Neural cell (in vitro differentiated cells): ENCODE measurements around the gene EXOC4. TPM values are rescaled to one million over a fixed set of nuclear protein-coding genes. Genes with fewer than 3 reads are reported as not detected.

Experiments used
- H2AFZ ChIP-seq: fragments of 200-600, 300-800 bp; sonication (generic), shearing (Covaris generic); 2 replicates; pipeline ENCODE4 v1.6.0; 2014; ENCODE audit warnings: low read depth, mild to moderate bottlenecking, antibody characterized with exemption, low read length, moderate library complexity
- H3F3A ChIP-seq: fragments of 200-600 bp; shearing (Covaris generic); 2 replicates; pipeline ENCODE4 v1.6.1; 2016; ENCODE audit warnings: mild to moderate bottlenecking, moderate library complexity, mixed read lengths, antibody characterized with exemption, low read length; ENCODE audit not compliant: insufficient read depth, poor library complexity, severe bottlenecking
- H3K27ac ChIP-seq: fragments of 200-600, 300-800 bp; sonication (generic), shearing (Covaris generic); 2 replicates; pipeline ENCODE4 v1.5.1; 2014; ENCODE audit warnings: mild to moderate bottlenecking, low read length, moderate library complexity
- H3K27me3 ChIP-seq: fragments of 300-800, 200-600 bp; sonication (generic), shearing (Covaris generic); 2 replicates; pipeline ENCODE4 v1.6.0; 2014; ENCODE audit warnings: mild to moderate bottlenecking, low read depth, low read length, moderate library complexity; ENCODE audit not compliant: insufficient read depth
- H3K36me3 ChIP-seq: fragments of 300-800, 200-600 bp; sonication (generic), shearing (Covaris generic); 2 replicates; pipeline ENCODE4 v1.5.1; 2014; ENCODE audit warnings: mild to moderate bottlenecking, antibody characterized with exemption, low read length, moderate library complexity; ENCODE audit not compliant: insufficient read depth
- H3K4me2 ChIP-seq: fragments of 300-800, 200-600 bp; sonication (generic), shearing (Covaris generic); 2 replicates; pipeline ENCODE4 v1.6.0; 2014; ENCODE audit warnings: mild to moderate bottlenecking, low read length
- H3K4me3 ChIP-seq: fragments of 300-800, 200-600 bp; sonication (generic), shearing (Covaris generic); 2 replicates; pipeline ENCODE4 v1.5.1; 2014; ENCODE audit warnings: mild to moderate bottlenecking, low read length, moderate library complexity
- H3K79me2 ChIP-seq: fragments of 200-600 bp; shearing (Covaris generic); replicated peaks from 2 replicates; pipeline ENCODE4 v1.6.0; 2014; ENCODE audit warnings: mild to moderate bottlenecking, low read length, moderate library complexity; ENCODE audit not compliant: insufficient read depth
- H3K9ac ChIP-seq: fragments of 300-800, 200-600 bp; sonication (generic), shearing (Covaris generic); 2 replicates; pipeline ENCODE4 v1.6.1; 2016; ENCODE audit warnings: mild to moderate bottlenecking, low read length, mixed read lengths
- H3K9me2 ChIP-seq: fragments of 200-600 bp; shearing (Covaris generic); 2 replicates; pipeline ENCODE4 v1.6.1; 2016; ENCODE audit warnings: mild to moderate bottlenecking, low read length, mixed read lengths; ENCODE audit not compliant: insufficient read depth
- H3K9me3 ChIP-seq: fragments of 200-600, 300-800 bp; sonication (generic), shearing (Covaris generic); 2 replicates; pipeline ENCODE4 v1.6.1; 2016; ENCODE audit warnings: mild to moderate bottlenecking, mixed run types, low read length, moderate library complexity, mixed read lengths
- H4K20me1 ChIP-seq: fragments of 200-600 bp; shearing (Covaris generic); 2 replicates; pipeline ENCODE4 v1.6.1; 2016; ENCODE audit warnings: mild to moderate bottlenecking, mixed run types; ENCODE audit not compliant: insufficient read depth
- EP300 ChIP-seq: fragments of 450-650 bp; conservative IDR thresholded peaks from 2 replicates; pipeline ENCODE4 v1.6.1; 2014; ENCODE audit warnings: antibody characterized with exemption, mild to moderate bottlenecking, moderate library complexity; ENCODE audit not compliant: poor library complexity, severe bottlenecking
- EZH2 ChIP-seq: fragments of 200-600, 300-800 bp; shearing (Covaris generic), sonication (generic); IDR thresholded peaks from 2 replicates; pipeline ENCODE4 v1.6.1; 2014; ENCODE audit warnings: antibody characterized with exemption, low read length, borderline replicate concordance, mild to moderate bottlenecking; ENCODE audit not compliant: insufficient read depth, poor library complexity, severe bottlenecking
- MXI1 ChIP-seq: fragments of 450-650 bp; conservative IDR thresholded peaks from 2 replicates; pipeline ENCODE4 v1.6.1; 2014; ENCODE audit warnings: antibody characterized with exemption, mild to moderate bottlenecking; ENCODE audit not compliant: poor library complexity, severe bottlenecking
- POLR2AphosphoS5 ChIP-seq: IDR thresholded peaks from 2 replicates; pipeline ENCODE4 v1.6.1; 2012
- RAD21 ChIP-seq: fragments of 450-650 bp; conservative IDR thresholded peaks from 2 replicates; pipeline ENCODE4 v1.6.1; 2014; ENCODE audit warnings: antibody characterized with exemption, mild to moderate bottlenecking, moderate library complexity
- SMC3 ChIP-seq: fragments of 450-650 bp; conservative IDR thresholded peaks from 2 replicates; pipeline ENCODE4 v1.6.1; 2014; ENCODE audit warnings: antibody characterized with exemption, mild to moderate bottlenecking, moderate library complexity; ENCODE audit not compliant: poor library complexity
- TAF1 ChIP-seq: IDR thresholded peaks from 2 replicates; pipeline ENCODE4 v1.6.1; 2012; ENCODE audit warnings: low read depth
- polyA plus RNA-seq: library from polyadenylated mRNA; depleted of rRNA; stranded (reverse); fragments of >200 nt; gene quantifications from 2 replicates; pipeline ENCODE4 v1.2.3, GENCODE V29; 2014
- TF ChIP-seq, protein P1 (sequence below): IDR thresholded peaks from 2 replicates; pipeline ENCODE4 v1.6.1; 2012; ENCODE audit warnings: borderline replicate concordance
- TF ChIP-seq, protein P2 (sequence below): fragments of 450-650 bp; IDR thresholded peaks from 2 replicates; pipeline ENCODE4 v1.5.1; 2014; ENCODE audit warnings: antibody characterized with exemption, mild to moderate bottlenecking, moderate library complexity; ENCODE audit not compliant: poor library complexity, severe bottlenecking

Gene EXOC4
- polyA plus RNA-seq, 1 donor from 2014 or later, result 36.5 TPM

DNA sequence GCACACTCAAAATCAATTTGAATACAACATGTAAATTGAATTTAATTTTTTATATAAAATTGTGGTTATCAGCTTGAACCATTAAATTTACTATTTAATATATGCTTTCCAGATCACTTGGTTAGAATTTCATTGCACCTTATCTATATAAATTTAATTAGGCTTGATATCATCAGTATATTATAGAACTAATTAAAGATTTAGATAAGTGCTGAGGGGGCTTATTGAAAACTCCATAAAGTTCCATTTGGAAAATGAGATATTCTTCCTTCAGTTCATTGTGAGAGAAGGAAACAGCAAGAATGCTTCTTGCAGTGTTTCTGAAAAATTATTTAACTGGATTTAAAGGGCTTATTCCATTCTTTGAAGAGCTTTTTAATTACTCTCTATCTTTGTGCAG is 788.6 kb downstream of the EXOC4 start:
- H3K79me2 ChIP-seq, result no peaks in the 10 kb centered on the region
- H3K27me3 ChIP-seq, result no peaks in the 10 kb centered on the region
- H3K4me2 ChIP-seq, result no peak overlapping the region
- H4K20me1 ChIP-seq, result no peaks in the 10 kb centered on the region
- H3K9me2 ChIP-seq, result no peaks in the 10 kb centered on the region
- H3K9me3 ChIP-seq, result no peaks in the 10 kb centered on the region
- no peak overlapping the region for H3K4me3 ChIP-seq
- H3F3A ChIP-seq, result no peaks in the 10 kb centered on the region
- H2AFZ ChIP-seq, result no peak overlapping the region
- no peak overlapping the region for H3K9ac ChIP-seq
- no peak overlapping the region for H3K27ac ChIP-seq
- TF ChIP-seq EZH2, result no peak
- TF ChIP-seq MXI1, result no peak
- TF ChIP-seq, protein P1, sequence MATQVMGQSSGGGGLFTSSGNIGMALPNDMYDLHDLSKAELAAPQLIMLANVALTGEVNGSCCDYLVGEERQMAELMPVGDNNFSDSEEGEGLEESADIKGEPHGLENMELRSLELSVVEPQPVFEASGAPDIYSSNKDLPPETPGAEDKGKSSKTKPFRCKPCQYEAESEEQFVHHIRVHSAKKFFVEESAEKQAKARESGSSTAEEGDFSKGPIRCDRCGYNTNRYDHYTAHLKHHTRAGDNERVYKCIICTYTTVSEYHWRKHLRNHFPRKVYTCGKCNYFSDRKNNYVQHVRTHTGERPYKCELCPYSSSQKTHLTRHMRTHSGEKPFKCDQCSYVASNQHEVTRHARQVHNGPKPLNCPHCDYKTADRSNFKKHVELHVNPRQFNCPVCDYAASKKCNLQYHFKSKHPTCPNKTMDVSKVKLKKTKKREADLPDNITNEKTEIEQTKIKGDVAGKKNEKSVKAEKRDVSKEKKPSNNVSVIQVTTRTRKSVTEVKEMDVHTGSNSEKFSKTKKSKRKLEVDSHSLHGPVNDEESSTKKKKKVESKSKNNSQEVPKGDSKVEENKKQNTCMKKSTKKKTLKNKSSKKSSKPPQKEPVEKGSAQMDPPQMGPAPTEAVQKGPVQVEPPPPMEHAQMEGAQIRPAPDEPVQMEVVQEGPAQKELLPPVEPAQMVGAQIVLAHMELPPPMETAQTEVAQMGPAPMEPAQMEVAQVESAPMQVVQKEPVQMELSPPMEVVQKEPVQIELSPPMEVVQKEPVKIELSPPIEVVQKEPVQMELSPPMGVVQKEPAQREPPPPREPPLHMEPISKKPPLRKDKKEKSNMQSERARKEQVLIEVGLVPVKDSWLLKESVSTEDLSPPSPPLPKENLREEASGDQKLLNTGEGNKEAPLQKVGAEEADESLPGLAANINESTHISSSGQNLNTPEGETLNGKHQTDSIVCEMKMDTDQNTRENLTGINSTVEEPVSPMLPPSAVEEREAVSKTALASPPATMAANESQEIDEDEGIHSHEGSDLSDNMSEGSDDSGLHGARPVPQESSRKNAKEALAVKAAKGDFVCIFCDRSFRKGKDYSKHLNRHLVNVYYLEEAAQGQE, result no peak
- no peak for TF ChIP-seq RAD21
- TF ChIP-seq TAF1, result no peak
- TF ChIP-seq, protein P2, sequence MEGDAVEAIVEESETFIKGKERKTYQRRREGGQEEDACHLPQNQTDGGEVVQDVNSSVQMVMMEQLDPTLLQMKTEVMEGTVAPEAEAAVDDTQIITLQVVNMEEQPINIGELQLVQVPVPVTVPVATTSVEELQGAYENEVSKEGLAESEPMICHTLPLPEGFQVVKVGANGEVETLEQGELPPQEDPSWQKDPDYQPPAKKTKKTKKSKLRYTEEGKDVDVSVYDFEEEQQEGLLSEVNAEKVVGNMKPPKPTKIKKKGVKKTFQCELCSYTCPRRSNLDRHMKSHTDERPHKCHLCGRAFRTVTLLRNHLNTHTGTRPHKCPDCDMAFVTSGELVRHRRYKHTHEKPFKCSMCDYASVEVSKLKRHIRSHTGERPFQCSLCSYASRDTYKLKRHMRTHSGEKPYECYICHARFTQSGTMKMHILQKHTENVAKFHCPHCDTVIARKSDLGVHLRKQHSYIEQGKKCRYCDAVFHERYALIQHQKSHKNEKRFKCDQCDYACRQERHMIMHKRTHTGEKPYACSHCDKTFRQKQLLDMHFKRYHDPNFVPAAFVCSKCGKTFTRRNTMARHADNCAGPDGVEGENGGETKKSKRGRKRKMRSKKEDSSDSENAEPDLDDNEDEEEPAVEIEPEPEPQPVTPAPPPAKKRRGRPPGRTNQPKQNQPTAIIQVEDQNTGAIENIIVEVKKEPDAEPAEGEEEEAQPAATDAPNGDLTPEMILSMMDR, result no peak
- TF ChIP-seq EP300, result no peak
- TF ChIP-seq SMC3, result no peak
- no peak for TF ChIP-seq POLR2AphosphoS5
- no peaks in the 10 kb centered on the region for H3K36me3 ChIP-seq

DNA sequence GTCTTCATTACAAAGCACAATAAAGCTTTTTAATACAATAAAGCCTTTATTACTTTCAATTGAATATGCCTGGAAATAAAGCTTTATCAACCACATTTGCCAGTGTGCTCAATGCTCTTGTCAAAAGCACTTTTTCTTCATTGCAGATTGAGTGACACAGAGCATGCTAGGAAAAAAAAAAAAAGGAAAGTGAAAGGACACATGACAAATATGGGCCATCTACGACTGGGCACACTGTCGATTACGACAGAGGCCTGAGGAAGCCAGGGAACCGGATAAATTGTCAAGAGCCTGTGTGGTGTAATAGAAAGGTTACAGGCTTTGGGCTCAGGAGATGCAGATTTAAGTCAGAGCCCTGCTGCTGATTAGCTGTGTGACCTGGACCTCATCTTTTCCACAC is 789.4 kb downstream of the EXOC4 start:
- Histone ChIP-seq H3K4me3 (no peak overlapping the region), H3K36me3 (no peaks in the 10 kb centered on the region), H3F3A (no peaks in the 10 kb centered on the region), H3K9me3 (no peaks in the 10 kb centered on the region), H4K20me1 (no peaks in the 10 kb centered on the region), H3K27ac (no peak overlapping the region), H3K4me2 (no peak overlapping the region), H3K9ac (no peak overlapping the region), H3K79me2 (no peaks in the 10 kb centered on the region), H3K9me2 (no peaks in the 10 kb centered on the region), H3K27me3 (no peaks in the 10 kb centered on the region), H2AFZ (no peak overlapping the region)
- TF ChIP-seq POLR2AphosphoS5 (no peak), MXI1 (no peak), TAF1 (no peak), EP300 (no peak), RAD21 (no peak), SMC3 (no peak), EZH2 (no peak)
- TF ChIP-seq, protein P1, result no peak
- TF ChIP-seq, protein P2, result no peak
